GM12892 (cell line): ENCODE measurements around the gene IGLL5.

ENCODE experiments used
- POLR2A ChIP-seq: IDR thresholded peaks from 2 replicates; pipeline ENCODE4 v1.6.1; 2011; ENCODE audit warnings: low read depth, low read length, control low read depth
- POLR2AphosphoS5 ChIP-seq: IDR thresholded peaks from 2 replicates; pipeline ENCODE4 v1.6.1; 2011; ENCODE audit warnings: low read depth, low read length, control low read depth
- TAF1 ChIP-seq: IDR thresholded peaks from 2 replicates; pipeline ENCODE4 v1.6.1; 2011; ENCODE audit warnings: low read depth, mild to moderate bottlenecking, control low read depth, low read length, borderline replicate concordance

GRCh38 chr22:22937894-22938480 is 50.4 kb downstream of the IGLL5 start:
- no peak for TF ChIP-seq POLR2A
- TF ChIP-seq POLR2AphosphoS5, result no peak
- TF ChIP-seq TAF1, result no peak
